RWPE1 (cell line): ENCODE results near the gene SLC39A11.

ENCODE experiments used
- CTCF ChIA-PET: fragments of 350-600 bp; sonication (Branson Sonifier 250); formaldehyde crosslinking; extraction: SDS; loops from one replicate; lab custom pipeline; 2021; lab: Yijun Ruan, JAX
- POLR2A ChIA-PET: fragments of 400-600 bp; formaldehyde crosslinking; extraction: SDS; loops from one replicate; lab custom pipeline; 2020; ENCODE audit warnings: antibody characterized with exemption; ENCODE audit not compliant: low non-redundant PET; lab: Yijun Ruan, JAX
- DNase-seq: peaks from one replicate; pipeline ENCODE4 v3.0.0; 2012; ENCODE audit warnings: low spot score
- H3K27ac ChIP-seq: fragments of 450-650 bp; 2 replicates; pipeline ENCODE4 v1.5.1; 2017
- CTCF ChIP-seq: fragments of 450-650 bp; conservative IDR thresholded peaks from 2 replicates; pipeline ENCODE4 v1.5.1; 2017; ENCODE audit warnings: low read depth, mild to moderate bottlenecking

Gene SLC39A11

DNA sequence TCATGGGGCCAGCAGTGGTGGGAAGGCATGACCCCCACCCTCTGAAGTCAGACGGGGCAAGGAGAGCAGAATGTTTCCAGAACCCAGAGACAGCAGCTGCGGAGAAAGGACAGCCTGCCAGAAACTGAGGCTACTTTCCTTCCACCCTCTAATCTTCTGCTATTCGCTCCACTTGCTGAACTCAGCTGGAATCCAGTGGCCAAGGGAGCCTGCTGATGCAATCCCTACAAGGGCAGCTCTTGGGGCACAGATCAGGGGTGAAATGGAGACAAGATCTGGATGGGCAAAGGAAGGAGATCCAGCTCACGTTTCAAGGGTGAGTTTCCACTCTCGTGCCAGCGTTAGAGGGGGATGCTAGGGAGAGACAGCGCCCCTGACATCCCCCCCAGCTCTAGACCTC, 479.1 kb downstream of the SLC39A11 start:
- POLR2A ChIA-PET: no interaction called here
- H3K27ac ChIP-seq: peak overlapping the region; percentile 84

DNA sequence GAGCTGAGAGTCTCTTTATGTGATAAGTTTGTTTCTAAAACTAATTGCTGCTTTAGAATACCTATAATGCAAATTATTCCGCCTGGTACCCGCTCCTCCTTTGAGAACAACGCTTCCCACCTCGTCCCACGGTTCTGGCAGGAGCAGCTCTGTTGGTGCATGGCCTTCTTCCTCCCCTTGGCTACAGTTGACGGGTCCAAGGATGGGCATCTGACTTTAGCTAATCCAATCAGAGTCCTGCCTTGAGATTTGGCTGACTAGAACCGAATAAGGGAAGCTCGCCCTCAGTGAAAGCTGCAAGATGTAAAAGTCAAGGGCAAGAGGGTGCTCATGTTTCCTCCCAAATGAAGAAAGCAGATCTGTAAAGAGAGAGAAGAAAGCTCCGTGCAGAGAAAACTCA, 481.3 kb downstream of the SLC39A11 start:
- DNase-seq: no peak
- ChIA-PET CTCF (interaction anchor here (0.5 to 0.8 kb wide), 2 partner anchors 9 to 799 kb away, joined by 3 to 4 read pairs; no protein-coding TSS in a partner anchor), POLR2A (no interaction called here)
- TF ChIP-seq CTCF: no peak
- no peak overlapping the region for H3K27ac ChIP-seq

More for the DNA sequence above, 479.1 kb downstream of the SLC39A11 start:
- CTCF ChIA-PET: no interaction called here
- TF ChIP-seq CTCF: no peak
- no peak for DNase-seq

- TF ChIP-seq CTCF: no peak
- ChIA-PET CTCF (interaction anchor here (0.7 kb wide), 1 partner anchor 241 kb away, joined by 3 read pairs; no protein-coding TSS in a partner anchor), POLR2A (no interaction called here)
- peak; percentile 85 for DNase-seq
- peak overlapping the region; percentile 92 for H3K27ac ChIP-seq
Observed at GRCh38 chr17:72609501-72609900, 483.0 kb downstream of the SLC39A11 start.

GRCh38 chr17:72608436-72608835, 484.1 kb downstream of the SLC39A11 start:
- peak overlapping the region; percentile 92 for H3K27ac ChIP-seq
- ChIA-PET CTCF (no interaction called here), POLR2A (no interaction called here)
- TF ChIP-seq CTCF: no peak
- DNase-seq: no peak

GRCh38 chr17:72606656-72607055, 485.8 kb downstream of the SLC39A11 start:
- POLR2A ChIA-PET: no interaction called here
- CTCF ChIA-PET: no interaction called here
- TF ChIP-seq CTCF: no peak
- no peak for DNase-seq
- no peak overlapping the region for H3K27ac ChIP-seq

DNA sequence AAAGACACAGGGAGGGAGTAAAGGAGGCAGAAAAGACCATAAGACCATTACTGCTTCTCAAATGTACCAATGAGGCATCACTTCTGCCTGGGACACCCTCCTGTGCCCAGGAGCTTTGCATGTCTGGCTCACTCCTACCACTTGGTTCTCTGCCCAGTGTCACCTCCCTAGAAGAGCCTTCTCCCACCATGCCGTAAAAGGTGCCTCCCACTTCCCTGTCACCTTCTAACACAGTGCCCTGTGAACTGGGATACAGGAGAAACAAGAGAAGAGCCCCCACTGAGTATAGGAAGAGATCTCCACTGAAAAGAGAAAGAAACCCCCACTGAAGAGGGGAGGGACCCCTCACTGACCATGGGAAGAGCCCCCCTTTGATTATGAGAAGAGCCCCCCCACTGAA, 486.9 kb downstream of the SLC39A11 start:
- H3K27ac ChIP-seq: no peak overlapping the region
- ChIA-PET CTCF (no interaction called here), POLR2A (no interaction called here)
- DNase-seq: no peak
- no peak for TF ChIP-seq CTCF
